ENCODE results near the gene BUD13.

BUD13 gene

DNA sequence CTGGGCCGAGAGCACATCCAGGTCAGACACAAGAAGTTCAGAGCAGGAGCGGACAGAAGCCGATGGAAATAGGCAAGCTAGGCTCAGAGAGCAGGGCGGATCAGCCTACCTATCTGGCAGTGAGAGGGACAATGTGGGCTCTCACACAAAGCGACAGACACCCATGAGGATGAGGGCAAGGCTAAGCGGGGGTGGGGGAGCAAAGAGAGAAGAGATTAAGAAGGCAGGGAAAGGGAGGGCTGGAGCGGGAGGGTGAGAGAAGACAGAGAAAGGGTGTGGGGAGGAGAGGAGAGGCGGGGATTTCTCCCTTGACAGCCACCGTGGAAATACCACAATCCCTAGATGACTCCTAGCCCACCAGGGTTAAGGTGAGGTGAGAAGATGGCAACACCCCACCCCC lies 57.9 kb downstream of the BUD13 start:
- no peak for DNase-seq

DNA sequence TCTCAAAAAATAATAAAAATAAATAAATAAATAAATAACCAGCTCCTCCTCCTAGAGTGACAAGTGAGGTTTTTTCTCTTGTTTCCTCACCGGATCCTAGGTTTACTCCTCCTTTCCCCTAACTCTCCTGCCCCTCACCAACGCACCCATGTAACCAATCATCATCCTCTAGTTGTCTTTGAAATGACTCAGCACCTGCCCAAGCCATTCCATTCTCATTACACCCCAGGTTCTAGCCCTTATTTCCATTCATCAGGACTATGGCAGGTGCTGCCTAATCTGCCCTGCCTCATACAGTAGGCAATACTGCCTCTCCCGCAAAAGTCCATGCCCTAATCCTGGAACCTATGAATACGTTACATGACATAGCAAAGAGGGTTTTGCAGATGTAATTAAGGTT lies 60.4 kb downstream of the BUD13 start:
- no peak for DNase-seq

DNA sequence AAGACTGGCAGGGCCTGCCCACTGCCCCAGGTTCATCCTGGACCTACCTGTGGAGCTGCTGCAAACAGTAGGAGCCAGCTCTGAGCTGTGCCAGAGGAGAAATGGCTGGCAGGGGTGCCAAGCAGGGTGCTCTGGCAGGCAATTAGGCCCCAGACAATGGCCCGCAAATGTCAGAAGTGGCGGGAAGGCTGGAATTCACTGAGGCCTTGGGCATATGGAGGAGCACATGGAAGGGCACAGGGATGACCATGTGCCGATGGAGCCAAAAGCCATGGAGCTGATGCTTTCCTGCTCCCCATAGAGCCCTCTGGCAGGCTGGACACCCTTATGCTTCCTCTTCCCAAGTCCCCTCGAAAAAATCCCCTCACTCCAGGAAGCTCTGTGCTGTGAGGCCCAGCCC lies 62.0 kb downstream of the BUD13 start:
- DNase-seq = no peak

DNA sequence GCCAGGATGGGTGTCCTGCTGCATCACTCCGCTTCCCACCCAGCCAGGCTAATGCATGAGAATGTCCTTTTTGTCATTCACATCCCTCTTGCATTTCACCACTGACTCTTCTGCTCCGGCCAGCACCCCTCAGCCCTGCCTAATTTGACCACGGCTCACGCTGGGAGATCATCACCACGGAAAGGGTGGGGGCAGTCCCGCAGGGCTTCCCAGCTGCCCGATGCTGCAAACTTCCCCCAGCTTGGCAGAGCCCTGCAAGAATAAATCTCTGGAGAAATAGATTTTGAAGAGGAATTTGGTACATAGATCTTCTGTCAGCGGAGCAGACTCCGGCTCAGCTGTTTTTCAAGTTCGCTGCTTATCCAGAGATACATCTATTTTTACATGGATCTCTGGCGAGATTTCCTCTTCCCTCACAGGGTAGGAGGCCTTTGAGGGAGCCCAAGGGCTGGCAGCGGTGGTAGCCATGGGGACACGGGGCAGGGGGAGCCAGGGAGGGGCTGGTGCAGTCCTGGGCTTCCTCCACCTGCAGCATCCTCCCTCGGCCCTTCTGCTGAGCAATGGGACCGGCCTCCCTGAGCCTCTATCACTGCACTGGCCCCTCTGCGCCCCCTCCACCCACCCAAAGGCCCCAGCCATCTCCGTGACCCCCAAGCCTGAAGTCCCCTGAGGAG lies 62.6 kb downstream of the BUD13 start:
- DNase-seq = no peak

DNA sequence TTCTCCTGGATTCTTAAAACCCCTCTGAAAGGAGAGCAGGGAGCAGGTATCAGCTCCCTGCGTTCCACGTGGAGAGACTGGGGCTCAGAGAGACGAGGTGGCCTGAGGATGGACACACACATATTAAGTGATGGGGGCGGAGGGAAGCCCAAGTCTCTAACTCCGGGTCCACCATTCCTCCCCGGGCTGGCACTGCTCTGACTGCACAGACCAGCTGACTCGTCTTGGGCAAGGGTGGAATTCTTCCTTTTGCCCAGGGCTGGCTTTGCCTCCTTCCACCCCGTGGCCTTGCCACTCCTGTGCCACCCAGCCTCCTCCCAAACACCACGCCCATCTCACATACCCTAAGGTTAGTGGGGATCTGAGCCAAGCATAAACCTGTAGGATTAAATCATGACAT lies 65.0 kb downstream of the BUD13 start:
- no peak for DNase-seq

DNA sequence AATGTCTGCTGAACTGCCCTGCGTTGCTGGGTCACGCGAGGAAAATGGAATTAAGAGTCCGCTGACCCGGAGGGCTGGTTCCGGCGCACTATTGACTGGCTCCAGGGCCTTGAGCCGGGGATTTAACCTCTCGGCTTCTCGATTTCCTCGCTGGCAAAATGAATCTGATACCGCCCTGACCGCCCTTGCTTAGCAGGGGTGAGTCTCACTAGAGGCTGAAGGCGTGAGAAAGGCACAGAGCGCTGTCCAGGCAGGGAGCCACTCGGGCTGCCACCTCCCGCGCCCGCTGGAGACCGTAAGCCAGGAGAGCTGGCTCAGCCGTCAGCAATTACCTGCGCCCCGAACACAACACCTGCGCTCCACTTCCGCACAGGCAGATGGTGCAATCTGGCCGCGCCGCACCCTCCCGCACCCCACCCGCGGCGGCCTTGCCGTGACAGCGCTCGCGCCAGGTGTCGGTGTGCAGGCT lies 65.6 kb downstream of the BUD13 start:
- DNase-seq = peak; percentile 63

DNA sequence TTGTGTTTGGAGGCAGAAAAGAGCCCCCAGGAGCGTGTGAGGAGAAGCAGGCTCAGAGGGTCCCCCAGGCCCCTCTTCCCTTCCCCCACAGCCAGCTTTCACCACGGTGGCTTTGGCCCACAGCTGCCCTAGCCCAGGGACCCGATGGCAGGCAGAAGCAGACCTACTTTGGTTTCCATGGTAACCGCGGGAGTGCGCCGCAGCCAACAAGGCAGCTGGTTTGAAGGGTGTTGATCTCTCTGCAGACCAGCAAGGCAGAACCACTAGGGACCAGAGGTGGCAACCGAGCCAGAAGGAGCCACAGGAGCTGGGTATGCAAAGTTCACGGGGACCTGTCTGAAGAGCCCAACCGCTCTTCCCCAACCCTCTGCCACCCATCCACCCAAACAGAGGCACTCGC lies 69.4 kb downstream of the BUD13 start:
- peak; percentile 35 for DNase-seq

DNA sequence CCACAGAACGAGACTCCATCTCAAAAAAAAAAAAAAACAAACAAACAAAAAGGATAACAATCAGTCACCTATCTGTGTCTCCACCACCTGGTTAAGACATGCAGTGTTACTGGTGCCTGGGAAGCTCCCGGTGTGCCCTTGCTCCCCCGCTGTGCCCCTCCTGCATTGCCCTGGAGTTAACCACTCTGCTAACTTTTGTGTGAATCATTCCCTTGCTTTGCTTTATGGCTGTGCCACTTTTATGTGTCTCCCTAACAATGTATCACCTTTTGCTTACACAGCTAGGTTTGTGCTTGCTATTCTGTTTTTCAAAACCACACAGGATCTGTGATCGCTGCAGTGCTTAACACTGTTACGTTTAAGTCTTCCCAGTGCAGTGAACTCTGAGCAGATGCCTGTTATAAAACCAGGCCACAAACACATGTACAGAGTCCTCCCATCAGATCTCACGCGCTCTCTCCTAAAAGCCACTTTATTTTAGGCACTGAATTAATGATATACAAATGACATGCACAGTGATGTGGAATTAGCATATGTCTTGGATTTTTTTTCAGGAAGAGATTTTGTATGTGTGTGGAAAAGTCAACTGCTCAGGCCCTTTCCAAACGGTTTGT lies 69.9 kb downstream of the BUD13 start:
- DNase-seq = no peak

DNA sequence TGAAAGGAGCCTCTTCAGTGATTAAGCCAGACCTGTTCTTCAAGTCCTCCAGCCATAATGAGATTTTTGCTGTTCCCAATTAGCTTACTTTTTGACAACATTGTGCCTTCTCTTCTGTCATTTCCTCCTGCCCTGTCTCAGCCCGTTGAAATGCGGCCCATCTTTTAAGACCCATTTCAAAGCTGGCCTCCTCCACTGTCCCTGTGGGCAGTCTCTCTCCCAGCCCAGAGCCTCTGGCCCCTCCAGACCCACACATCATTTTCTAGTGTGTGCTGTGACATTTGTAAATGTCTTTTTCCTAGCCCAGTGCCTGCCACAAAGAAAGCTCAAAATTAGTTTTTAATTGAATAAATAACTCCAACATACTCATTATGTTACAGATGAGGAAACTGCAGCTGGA lies 70.9 kb downstream of the BUD13 start:
- no peak for DNase-seq

DNA sequence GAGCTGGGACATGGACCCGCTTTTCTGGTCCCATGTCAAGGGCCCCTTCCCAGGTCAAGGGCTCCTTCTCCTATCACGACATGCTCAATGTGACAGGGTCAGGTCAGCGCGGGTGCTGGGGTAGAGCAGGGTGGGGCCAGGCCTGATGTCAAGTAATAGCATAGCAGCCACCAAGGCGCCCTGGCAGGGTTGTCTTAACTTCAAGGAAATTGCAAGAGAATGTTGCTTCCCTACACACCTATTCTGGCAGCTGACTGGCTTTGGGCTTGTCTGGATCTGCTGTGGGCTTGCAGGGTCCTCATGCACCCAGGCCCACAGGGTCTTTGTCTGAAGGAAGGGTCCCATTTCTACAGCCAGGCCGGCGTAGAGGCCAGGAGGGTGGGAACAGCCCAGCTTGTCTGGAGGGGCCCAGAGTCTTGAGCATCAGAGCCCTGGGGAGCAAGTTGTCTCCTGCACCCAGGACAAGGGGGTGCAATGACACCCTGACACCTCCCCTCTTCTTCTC lies 71.4 kb downstream of the BUD13 start:
- no peak for DNase-seq

DNA sequence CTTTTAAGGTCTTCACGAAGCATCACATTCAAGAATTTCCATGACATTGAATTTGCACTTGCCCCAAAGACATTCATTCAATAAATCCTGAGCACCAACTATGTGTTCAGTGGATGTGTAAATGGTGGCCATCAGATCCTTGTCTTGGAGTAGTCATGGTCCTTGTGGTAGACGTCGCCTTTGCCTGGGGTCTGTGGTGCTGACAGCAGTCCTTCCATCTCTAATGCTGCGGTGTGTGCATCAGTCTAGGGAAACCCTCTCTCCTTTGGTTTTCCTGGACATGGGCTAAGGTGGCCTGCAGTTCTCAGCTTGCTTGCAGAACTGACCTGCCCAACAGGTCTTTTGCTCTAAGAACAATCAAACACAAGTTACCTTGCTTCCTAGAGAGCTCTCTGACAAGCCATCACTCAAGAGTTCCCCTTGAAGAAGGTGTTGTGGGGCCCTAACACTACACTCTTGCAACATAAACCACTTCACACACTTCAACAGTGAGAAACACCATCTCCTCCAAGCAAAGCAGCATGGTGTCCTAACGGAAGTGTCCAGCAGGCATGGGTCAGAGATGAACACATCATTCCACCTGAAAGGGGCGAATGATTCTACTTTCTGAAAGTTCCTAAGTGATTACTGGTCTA lies 72.1 kb downstream of the BUD13 start:
- DNase-seq = no peak

Measured in NCI-H2107 (cell line).